ENCODE data around the gene RPRML. TPM values are rescaled to one million over a fixed set of nuclear protein-coding genes. Genes with fewer than 3 reads are reported as not detected.
A peak's percentile ranks its signal among the peaks of the same experiment; 100 is the strongest.

RPRML gene
- total and polyA plus RNA-seq, 2 donors: 0.07 TPM; not detected in 1

DNA sequence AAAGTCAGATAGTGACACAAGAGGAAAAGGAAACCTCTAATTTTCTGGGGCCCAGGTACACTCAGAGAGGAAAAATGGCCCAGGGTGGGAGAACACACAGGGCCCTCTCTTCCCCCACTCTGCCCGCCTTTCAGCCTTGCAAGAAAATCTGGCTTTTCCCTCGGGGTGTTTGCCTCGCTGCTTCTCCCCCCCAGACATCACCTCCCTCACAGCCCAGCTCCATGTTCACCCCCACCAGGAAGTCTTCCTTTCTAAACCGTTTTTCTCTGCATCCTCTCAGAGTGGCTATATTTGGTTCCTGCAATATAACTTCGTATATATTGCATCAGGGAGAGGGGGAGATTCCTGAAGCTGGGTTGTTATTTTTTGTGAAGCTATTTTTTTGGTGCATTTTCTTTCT is 27.3 kb downstream of the RPRML start:
- H3K36me3 ChIP-seq (ENCODE audit: control insufficient read depth in 2 of 2, insufficient read depth in 2 of 2, low read length in 1 of 2): no peaks in the 10 kb centered on the region
- H3K9me3 ChIP-seq (ENCODE audit: control insufficient read depth in 2 of 2, insufficient read depth in 1 of 2, low read length in 1 of 2): no peaks in the 10 kb centered on the region
- no peak for DNase-seq (ENCODE audit: low read depth in 6 of 9, low spot score in 9 of 9)
- H3K4me1 ChIP-seq (ENCODE audit: control insufficient read depth in 2 of 2, insufficient read depth in 2 of 2, low read length in 2 of 2): peaks cover 10 to 17% of the 10 kb centered on the region in 2 donors
- WGBS: 30% methylated on average over 5 of the region's 5 CpGs
- H3K27me3 ChIP-seq (ENCODE audit: control insufficient read depth in 2 of 2, insufficient read depth in 1 of 2, low read length in 1 of 2): no peaks in the 10 kb centered on the region
- no peak overlapping the region for H3K4me3 ChIP-seq (ENCODE audit: low read length in 2 of 2)
- no peak overlapping the region for H3K27ac ChIP-seq (ENCODE audit: low read depth in 1 of 2, low read length in 1 of 2)

DNA sequence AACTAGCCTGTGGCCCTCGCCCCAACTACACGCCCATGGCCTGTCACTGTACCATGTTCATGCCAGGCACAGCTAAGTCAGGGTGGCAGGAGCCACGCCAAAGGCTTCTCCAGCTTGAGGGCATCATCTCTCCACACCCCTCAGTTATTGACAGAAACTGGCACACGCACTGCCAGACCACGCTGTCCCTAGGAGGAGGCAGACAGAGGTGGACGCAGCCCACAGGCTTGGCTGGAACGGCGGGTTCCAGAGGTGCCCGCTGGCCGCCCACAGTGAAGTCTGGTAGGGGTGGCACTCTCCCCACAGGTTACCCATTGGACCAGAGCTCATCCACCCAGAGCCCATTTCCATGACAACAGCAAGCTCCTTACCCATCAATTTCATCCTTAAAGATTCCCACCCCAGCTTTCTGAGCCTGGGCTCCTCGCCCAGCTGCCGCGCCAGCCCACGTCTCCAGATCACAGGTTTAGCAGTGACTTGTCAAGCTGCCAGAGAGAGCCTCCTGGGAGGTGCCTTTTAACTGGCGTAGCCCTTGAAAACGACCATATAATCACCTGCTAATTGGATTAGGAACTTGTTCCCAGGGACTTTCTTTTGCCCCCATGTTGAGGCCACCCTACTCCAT is 27.9 kb downstream of the RPRML start:
- DNase-seq (ENCODE audit: low read depth in 6 of 9, low spot score in 9 of 9): no peak
- Histone ChIP-seq H3K36me3 (ENCODE audit: control insufficient read depth in 2 of 2, insufficient read depth in 2 of 2, low read length in 1 of 2) (no peaks in the 10 kb centered on the region), H3K27ac (ENCODE audit: low read depth in 1 of 2, low read length in 1 of 2) (no peak overlapping the region), H3K4me1 (ENCODE audit: control insufficient read depth in 2 of 2, insufficient read depth in 2 of 2, low read length in 2 of 2) (peaks cover 10 to 18% of the 10 kb centered on the region in 2 donors), H3K9me3 (ENCODE audit: control insufficient read depth in 2 of 2, insufficient read depth in 1 of 2, low read length in 1 of 2) (no peaks in the 10 kb centered on the region), H3K27me3 (ENCODE audit: control insufficient read depth in 2 of 2, insufficient read depth in 1 of 2, low read length in 1 of 2) (no peaks in the 10 kb centered on the region), H3K4me3 (ENCODE audit: low read length in 2 of 2) (no peak overlapping the region)
- WGBS: 89% methylated on average over 16 of the region's 16 CpGs

DNA sequence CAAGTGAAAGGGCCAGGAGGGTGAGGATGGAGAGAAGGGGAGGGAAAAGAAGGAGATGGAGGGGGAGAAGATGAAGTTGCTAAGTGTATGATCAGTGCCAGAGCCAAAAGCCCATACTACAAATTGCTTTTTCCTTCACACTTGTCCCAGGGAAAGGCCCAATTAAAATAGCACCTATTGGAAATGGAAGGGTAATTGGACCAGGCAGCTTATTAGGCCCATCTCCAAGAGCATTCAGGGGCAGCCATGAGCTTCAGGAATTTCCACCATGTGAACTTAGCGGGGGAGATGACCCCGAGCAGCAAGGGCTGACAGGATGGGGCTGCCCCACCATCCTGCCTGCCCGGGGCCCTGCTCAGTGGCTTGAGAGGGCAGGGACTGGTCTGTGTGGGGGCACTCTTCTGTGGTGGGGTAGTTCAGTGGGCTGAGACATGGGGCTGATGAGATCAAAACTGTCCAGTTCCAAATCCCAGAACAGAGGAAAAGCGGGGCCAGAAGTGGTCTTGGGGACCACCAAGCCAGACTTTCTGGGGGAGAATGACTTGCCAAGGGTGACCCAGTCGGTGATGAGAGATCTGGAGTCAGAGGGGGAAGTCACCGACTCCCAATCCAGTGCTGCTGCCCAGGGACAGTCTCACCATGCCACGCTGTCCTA is 28.6 kb downstream of the RPRML start:
- Histone ChIP-seq H3K27me3 (ENCODE audit: control insufficient read depth in 2 of 2, insufficient read depth in 1 of 2, low read length in 1 of 2) (no peaks in the 10 kb centered on the region), H3K9me3 (ENCODE audit: control insufficient read depth in 2 of 2, insufficient read depth in 1 of 2, low read length in 1 of 2) (no peaks in the 10 kb centered on the region), H3K4me3 (ENCODE audit: low read length in 2 of 2) (no peak overlapping the region), H3K4me1 (ENCODE audit: control insufficient read depth in 2 of 2, insufficient read depth in 2 of 2, low read length in 2 of 2) (peaks cover 10 to 18% of the 10 kb centered on the region in 2 donors), H3K27ac (ENCODE audit: low read depth in 1 of 2, low read length in 1 of 2) (no peak overlapping the region), H3K36me3 (ENCODE audit: control insufficient read depth in 2 of 2, insufficient read depth in 2 of 2, low read length in 1 of 2) (no peaks in the 10 kb centered on the region)
- 87% methylated on average over 7 of the region's 7 CpGs for WGBS
- no peak for DNase-seq (ENCODE audit: low read depth in 6 of 9, low spot score in 9 of 9)

DNA sequence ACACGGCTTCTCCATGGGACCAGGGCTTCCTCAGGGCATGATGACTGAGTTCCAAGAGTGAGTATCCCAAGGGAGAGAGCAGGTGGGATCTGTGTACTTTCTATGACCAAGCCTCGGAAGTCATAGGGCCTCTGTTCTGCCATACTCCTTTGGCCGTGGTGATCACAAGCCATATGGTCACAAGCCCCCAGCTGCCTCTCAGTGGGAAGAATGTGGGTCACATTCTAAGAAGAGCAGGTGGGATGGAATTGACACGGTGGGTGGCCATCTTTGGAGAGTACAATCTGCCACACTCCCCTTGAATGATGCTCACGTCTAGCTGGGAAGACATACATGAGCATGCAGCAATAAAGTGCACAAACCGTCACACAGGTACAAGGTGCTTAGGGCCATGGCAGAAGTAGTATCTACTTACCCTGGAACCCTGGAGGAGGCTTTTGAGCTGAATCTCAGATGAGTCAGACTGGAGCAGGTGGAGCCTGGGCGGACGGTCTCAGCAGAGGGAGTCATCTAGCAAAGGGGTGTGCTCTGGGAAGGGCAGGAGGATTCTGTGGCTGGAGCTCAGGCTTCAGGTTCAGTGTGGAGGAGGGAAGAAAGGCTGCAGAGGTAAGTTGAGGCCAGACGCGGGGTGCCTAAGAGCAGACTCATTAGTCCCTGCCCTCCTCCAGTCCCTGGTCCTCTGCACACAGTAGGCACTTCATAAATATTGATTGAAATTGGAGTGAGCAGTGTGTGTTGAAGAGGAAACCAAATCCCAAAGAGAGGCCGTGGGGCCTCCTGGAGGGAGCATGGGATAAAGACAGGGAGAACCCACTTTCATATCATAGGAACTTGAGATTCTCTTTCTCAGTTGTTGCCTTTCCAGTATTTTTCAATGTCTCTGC is 29.5 kb downstream of the RPRML start:
- Histone ChIP-seq H3K27me3 (ENCODE audit: control insufficient read depth in 2 of 2, insufficient read depth in 1 of 2, low read length in 1 of 2) (no peaks in the 10 kb centered on the region), H3K4me1 (ENCODE audit: control insufficient read depth in 2 of 2, insufficient read depth in 2 of 2, low read length in 2 of 2) (peaks cover 10 to 18% of the 10 kb centered on the region in 2 donors), H3K36me3 (ENCODE audit: control insufficient read depth in 2 of 2, insufficient read depth in 2 of 2, low read length in 1 of 2) (no peaks in the 10 kb centered on the region), H3K4me3 (ENCODE audit: low read length in 2 of 2) (no peak overlapping the region), H3K9me3 (ENCODE audit: control insufficient read depth in 2 of 2, insufficient read depth in 1 of 2, low read length in 1 of 2) (no peaks in the 10 kb centered on the region), H3K27ac (ENCODE audit: low read depth in 1 of 2, low read length in 1 of 2) (no peak overlapping the region)
- WGBS: 93% methylated on average over 11 of the region's 11 CpGs
- no peak for DNase-seq (ENCODE audit: low read depth in 6 of 9, low spot score in 9 of 9)

DNA sequence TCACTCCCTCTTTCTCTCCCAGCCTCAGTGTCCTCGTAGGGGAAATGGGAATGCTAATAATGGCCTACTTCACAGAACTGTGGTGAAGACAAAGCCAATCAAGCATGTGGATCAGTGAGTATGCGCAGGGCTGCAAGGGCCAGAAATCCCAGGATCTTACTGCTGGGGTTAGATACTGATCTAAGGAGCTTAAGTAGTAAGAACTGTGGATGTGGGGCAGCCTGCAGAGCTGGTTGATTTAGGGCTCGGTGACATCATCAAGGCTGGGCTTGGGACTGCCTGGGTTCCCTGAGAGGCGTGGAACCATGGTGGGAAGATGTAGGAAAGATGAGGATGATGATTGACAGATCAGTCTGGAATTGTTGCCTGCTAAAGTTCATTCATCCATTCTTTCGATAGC is 30.5 kb downstream of the RPRML start:
- 96% methylated on average over 5 of the region's 5 CpGs for WGBS
- no peak overlapping the region for H3K4me3 ChIP-seq (ENCODE audit: low read length in 2 of 2)
- no peaks in the 10 kb centered on the region for H3K9me3 ChIP-seq (ENCODE audit: control insufficient read depth in 2 of 2, insufficient read depth in 1 of 2, low read length in 1 of 2)
- no peaks in the 10 kb centered on the region for H3K36me3 ChIP-seq (ENCODE audit: control insufficient read depth in 2 of 2, insufficient read depth in 2 of 2, low read length in 1 of 2)
- no peaks in the 10 kb centered on the region for H3K27me3 ChIP-seq (ENCODE audit: control insufficient read depth in 2 of 2, insufficient read depth in 1 of 2, low read length in 1 of 2)
- H3K27ac ChIP-seq (ENCODE audit: low read depth in 1 of 2, low read length in 1 of 2): no peak overlapping the region
- no peak for DNase-seq (ENCODE audit: low read depth in 6 of 9, low spot score in 9 of 9)
- H3K4me1 ChIP-seq (ENCODE audit: control insufficient read depth in 2 of 2, insufficient read depth in 2 of 2, low read length in 2 of 2): peaks cover 12 to 25% of the 10 kb centered on the region in 2 donors

DNA sequence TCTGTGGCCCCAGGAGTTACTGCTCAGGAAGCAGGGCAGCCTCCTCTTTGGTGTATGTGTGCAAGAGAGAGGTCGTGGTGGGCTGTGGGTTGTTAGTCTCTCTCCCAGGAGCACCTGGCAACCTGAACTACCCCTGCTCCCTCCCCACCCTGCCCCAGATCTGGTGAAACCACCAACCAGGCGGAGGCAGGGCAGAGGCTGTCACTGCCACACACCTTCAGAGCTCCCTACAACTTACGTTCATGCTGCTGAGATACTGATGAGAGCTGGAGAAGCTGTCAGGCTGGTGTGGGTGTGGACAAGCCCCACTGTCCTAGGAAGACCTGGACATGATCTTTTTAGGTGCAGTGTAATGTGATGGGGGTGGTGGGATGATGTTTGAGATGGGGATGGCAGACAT is 31.8 kb downstream of the RPRML start:
- DNase-seq (ENCODE audit: low read depth in 6 of 9, low spot score in 9 of 9): peak in 8 of 9 donors; percentile 23 to 74 (median 56)
- H3K27ac ChIP-seq (ENCODE audit: low read depth in 1 of 2, low read length in 1 of 2): peak overlapping the region in 1 of 2 donors; percentile 83
- H3K36me3 ChIP-seq (ENCODE audit: control insufficient read depth in 2 of 2, insufficient read depth in 2 of 2, low read length in 1 of 2): peaks cover 0 to 4% of the 10 kb centered on the region in 2 donors
- H3K4me1 ChIP-seq (ENCODE audit: control insufficient read depth in 2 of 2, insufficient read depth in 2 of 2, low read length in 2 of 2): peaks cover 18 to 38% of the 10 kb centered on the region in 2 donors
- no peaks in the 10 kb centered on the region for H3K9me3 ChIP-seq (ENCODE audit: control insufficient read depth in 2 of 2, insufficient read depth in 1 of 2, low read length in 1 of 2)
- no peak overlapping the region for H3K4me3 ChIP-seq (ENCODE audit: low read length in 2 of 2)
- WGBS: 6% methylated on average over 3 of the region's 3 CpGs
- no peaks in the 10 kb centered on the region for H3K27me3 ChIP-seq (ENCODE audit: control insufficient read depth in 2 of 2, insufficient read depth in 1 of 2, low read length in 1 of 2)

DNA sequence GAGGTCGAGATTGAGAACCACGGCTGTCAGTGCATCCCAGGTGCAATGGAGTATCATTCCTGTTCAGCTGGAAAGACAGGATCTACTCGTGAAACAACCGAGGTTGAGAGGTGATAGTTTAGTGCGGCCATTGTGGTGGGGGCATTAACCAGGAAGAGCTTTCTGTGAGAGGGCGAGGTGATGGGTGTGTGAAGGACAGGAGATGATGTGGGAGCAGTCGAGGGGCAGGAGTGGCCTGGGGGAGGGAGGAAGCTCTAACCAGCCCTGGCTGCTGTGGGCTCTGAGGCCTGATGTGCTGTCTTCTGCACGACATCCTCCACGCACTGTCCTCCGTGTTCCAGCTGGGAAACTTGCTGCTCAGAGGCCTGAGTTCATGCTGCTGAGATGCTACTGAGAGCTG is 34.1 kb downstream of the RPRML start:
- WGBS: 91% methylated on average over 10 of the region's 10 CpGs
- Histone ChIP-seq H3K4me3 (ENCODE audit: low read length in 2 of 2) (no peak overlapping the region), H3K27me3 (ENCODE audit: control insufficient read depth in 2 of 2, insufficient read depth in 1 of 2, low read length in 1 of 2) (no peaks in the 10 kb centered on the region), H3K4me1 (ENCODE audit: control insufficient read depth in 2 of 2, insufficient read depth in 2 of 2, low read length in 2 of 2) (peaks cover 18 to 38% of the 10 kb centered on the region in 2 donors), H3K36me3 (ENCODE audit: control insufficient read depth in 2 of 2, insufficient read depth in 2 of 2, low read length in 1 of 2) (peaks cover 10 to 15% of the 10 kb centered on the region in 2 donors), H3K27ac (ENCODE audit: low read depth in 1 of 2, low read length in 1 of 2) (no peak overlapping the region), H3K9me3 (ENCODE audit: control insufficient read depth in 2 of 2, insufficient read depth in 1 of 2, low read length in 1 of 2) (no peaks in the 10 kb centered on the region)
- DNase-seq (ENCODE audit: low read depth in 6 of 9, low spot score in 9 of 9): no peak

DNA sequence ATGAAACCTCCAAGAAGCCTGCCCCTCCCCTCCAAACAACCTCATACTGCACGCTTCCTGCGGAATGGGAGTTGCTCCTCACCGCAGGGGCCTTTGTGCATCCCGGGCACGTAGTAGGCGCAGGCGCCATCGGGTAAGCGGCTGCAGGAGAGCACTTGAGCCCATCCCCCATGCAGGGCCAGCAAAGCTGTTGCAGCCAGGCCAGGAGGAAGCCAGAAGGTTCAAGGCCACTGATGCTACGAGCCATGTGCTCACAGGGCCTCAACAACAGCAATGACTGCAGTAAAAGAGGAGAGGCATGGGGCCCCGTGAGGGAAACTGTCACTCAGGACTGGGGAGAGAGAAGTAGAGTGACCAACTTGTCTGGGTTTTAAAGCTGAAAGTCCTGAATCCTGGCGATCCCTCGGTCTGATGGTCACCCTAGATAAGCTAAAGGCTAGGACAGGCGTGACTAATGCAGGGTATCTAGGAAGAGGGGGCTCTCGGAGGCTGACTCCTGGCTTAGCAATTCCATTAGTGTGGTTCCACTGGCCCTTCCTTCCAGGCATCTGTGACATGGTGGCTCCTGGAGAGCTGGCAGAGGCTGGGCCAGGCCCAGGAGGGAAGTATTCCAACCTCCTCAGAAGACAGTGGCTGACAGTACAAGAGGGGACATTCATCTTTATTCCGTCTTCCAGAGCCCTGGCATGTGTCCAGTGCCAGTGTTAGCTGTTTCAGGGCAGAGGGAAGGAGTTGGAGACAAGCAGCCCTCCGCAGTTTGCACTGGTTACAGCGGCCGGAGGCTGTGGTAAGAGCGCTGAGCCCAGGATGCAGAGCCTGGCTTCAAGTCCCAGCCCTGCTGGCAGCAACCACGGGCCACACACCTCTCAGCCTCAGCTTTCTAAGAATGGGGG is 35.3 kb downstream of the RPRML start:
- WGBS: 18% methylated on average over 21 of the region's 21 CpGs
- H3K27ac ChIP-seq (ENCODE audit: low read depth in 1 of 2, low read length in 1 of 2): no peak overlapping the region
- no peaks in the 10 kb centered on the region for H3K9me3 ChIP-seq (ENCODE audit: control insufficient read depth in 2 of 2, insufficient read depth in 1 of 2, low read length in 1 of 2)
- H3K27me3 ChIP-seq (ENCODE audit: control insufficient read depth in 2 of 2, insufficient read depth in 1 of 2, low read length in 1 of 2): no peaks in the 10 kb centered on the region
- no peak overlapping the region for H3K4me3 ChIP-seq (ENCODE audit: low read length in 2 of 2)
- H3K36me3 ChIP-seq (ENCODE audit: control insufficient read depth in 2 of 2, insufficient read depth in 2 of 2, low read length in 1 of 2): peaks cover 22 to 27% of the 10 kb centered on the region in 2 donors
- DNase-seq (ENCODE audit: low read depth in 6 of 9, low spot score in 9 of 9): peak in 6 of 9 donors; percentile 16 to 52 (median 26)
- H3K4me1 ChIP-seq (ENCODE audit: control insufficient read depth in 2 of 2, insufficient read depth in 2 of 2, low read length in 2 of 2): peaks cover 15 to 35% of the 10 kb centered on the region in 2 donors
